ENCODE results near the gene PPP4R2. TPM values are rescaled to one million over a fixed set of nuclear protein-coding genes. Genes with fewer than 3 reads are reported as not detected.

PPP4R2 gene
- total and polyA plus RNA-seq, 2 of the 4 experiments (the other 2 are of a cell fraction) = 13.5 to 31.4 TPM

DNA sequence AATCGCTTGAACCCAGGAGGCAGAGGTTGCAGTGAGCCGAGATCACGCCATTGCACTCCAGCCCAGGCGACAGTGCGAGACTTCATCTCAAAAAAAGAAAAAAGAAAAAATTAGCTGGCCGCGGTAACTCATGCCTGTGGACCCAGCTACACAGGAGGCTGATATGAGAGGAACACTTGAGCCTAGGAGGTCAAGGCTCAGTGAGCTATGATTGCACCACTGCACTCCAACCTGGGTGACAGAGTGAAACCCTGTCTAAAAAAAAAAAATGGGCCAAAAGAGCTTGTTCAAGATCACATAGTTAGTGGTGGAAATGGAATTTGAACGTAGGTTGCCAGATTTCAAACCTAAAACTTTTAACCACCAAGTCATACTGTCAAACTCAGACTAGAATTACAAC, 46.2 kb upstream of the PPP4R2 start:
- Histone ChIP-seq H3K14ac (replicated peaks; ENCODE audit: low read depth, low read length) (no peak overlapping the region), H2AK5ac (ENCODE audit: low read depth, low read length) (no peak overlapping the region), H3K79me1 (ENCODE audit: low read depth in 1 of 2, low read length in 2 of 2) (peaks cover 0 to 2% of the 10 kb centered on the region in 2 experiments; a peak in 1 of 4 replicates), H3K36me3 (ENCODE audit: control insufficient read depth, insufficient read depth, low read length) (peaks cover 2% of the 10 kb centered on the region; the same call in 1 of the 2 replicates), H3K4me2 (ENCODE audit: low read depth, low read length) (no peak overlapping the region), H3K9ac (ENCODE audit: low read depth, low read length) (no peak overlapping the region), H3K4me3 (ENCODE audit: insufficient read depth, low read depth, low read length) (no peak overlapping the region), H3K23ac (ENCODE audit: low read depth, low read length) (no peak overlapping the region), H4K91ac (ENCODE audit: insufficient read depth, low read depth, low read length) (no peak overlapping the region), H3K18ac (ENCODE audit: low read depth, low read length) (no peak overlapping the region), H3K4ac (ENCODE audit: low read depth, low read length) (no peak overlapping the region), H4K5ac (ENCODE audit: low read depth, low read length) (no peak overlapping the region), H2AFZ (replicated peaks; ENCODE audit: low read length, poor library complexity) (no peak overlapping the region), H3K27ac (ENCODE audit: insufficient read depth, low read length) (no peak overlapping the region), H2BK120ac (ENCODE audit: low read depth, low read length) (no peak overlapping the region), H3K9me3 (ENCODE audit: control insufficient read depth, insufficient read depth, low read length) (no peaks in the 10 kb centered on the region), H2BK15ac (ENCODE audit: low read depth, low read length) (no peak overlapping the region), H3K27me3 (ENCODE audit: control insufficient read depth, insufficient read depth, low read length) (no peaks in the 10 kb centered on the region), H2BK20ac (ENCODE audit: low read depth, low read length) (no peak overlapping the region), H4K8ac (ENCODE audit: low read depth in 2 of 2, low read length in 2 of 2) (no peak overlapping the region), H2AK9ac (replicated peaks; ENCODE audit: low read depth, low read length, poor library complexity) (no peak overlapping the region), H3K4me1 (ENCODE audit: control insufficient read depth, insufficient read depth, low read length) (peaks cover 3% of the 10 kb centered on the region), H3K9me1 (ENCODE audit: insufficient read depth, low read length) (no peaks in the 10 kb centered on the region), H3K56ac (ENCODE audit: extremely low read depth, insufficient read depth, low read length) (no peak overlapping the region), H4K20me1 (ENCODE audit: insufficient read depth, low read length) (no peaks in the 10 kb centered on the region), H2BK5ac (ENCODE audit: low read depth, low read length, poor library complexity, severe bottlenecking) (no peak overlapping the region)
- intact Hi-C loops (cut with micrococcal nuclease) (no loop called here), dilution Hi-C loops (cut with HindIII; ENCODE audit: low sequenced_read_pairs, unreplicated experiment) (no loop called here), in situ Hi-C loops (cut with MboI; ENCODE audit: low sequenced_read_pairs) (no loop called here)
- BruUV-seq (replicated peaks) = no TSS peak
- DNase-seq (no peak), ATAC-seq (ENCODE audit: low read depth) (no peak)
- 97% methylated on average over 7 of the region's 8 CpGs; no CpG with 5 or more reads in 1 of the 2 experiments for WGBS, 2 experiments (ENCODE audit: extremely low coverage in 2 of 2, insufficient read length in 1 of 2)
- TF ChIP-seq BHLHE40 (IDR thresholded peaks at IDR 0.05; ENCODE audit: low read depth, low read length) (no peak), RFX5 (IDR thresholded peaks at IDR 0.05; ENCODE audit: low read depth, low read length) (no peak), USF2 (IDR thresholded peaks at IDR 0.05; ENCODE audit: low read depth, low read length) (no peak), RCOR1 (IDR thresholded peaks at IDR 0.05; ENCODE audit: insufficient replicate concordance, low read length) (no peak)
- ChIA-PET POLR2A (ENCODE audit: unreplicated experiment) (interaction anchor here (0.6 kb wide), 1 partner anchor 169 kb away, joined by 5 read pairs; no protein-coding TSS in a partner anchor), CTCF (no interaction called here)
